ENCODE results near the gene BICD1.
A peak's percentile ranks its signal among the peaks of the same experiment; 100 is the strongest.
"Not testable (repeated sequence)": the region's sequence is repeated elsewhere in the genome, so short reads cannot be mapped to it uniquely, and the experiment has no call there.

BICD1 gene

GRCh38 chr12:32230613-32230993 is 124.0 kb downstream of the BICD1 start:
- ChIA-PET POLR2A (ENCODE audit: low non-redundant PET) (no interaction called here), CTCF (no interaction called here)
- no peak for TF ChIP-seq CTCF (conservative IDR thresholded peaks at IDR 0.05; ENCODE audit: low read depth)
- H3K27ac ChIP-seq = no peak overlapping the region
- DNase-seq (ENCODE audit: low spot score) = no peak

DNA sequence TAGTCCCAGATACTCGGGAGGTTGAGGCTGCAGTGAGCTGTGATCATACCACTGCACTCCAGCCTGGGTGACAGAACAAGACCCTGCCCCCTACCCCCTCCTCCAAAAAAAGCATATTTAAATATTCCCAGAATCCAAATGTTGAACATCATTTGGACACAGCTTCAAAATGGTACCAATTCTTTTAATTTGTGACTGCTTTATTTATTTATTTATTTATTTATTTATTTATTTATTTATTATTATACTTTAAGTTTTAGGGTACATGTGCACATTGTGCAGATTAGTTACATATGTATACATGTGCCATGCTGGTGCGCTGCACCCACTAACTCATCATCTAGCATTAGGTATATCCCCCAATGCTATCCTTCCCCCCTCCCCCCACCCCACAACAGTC is 124.7 kb downstream of the BICD1 start:
- DNase-seq (ENCODE audit: low spot score); CTCF ChIA-PET; POLR2A ChIA-PET (ENCODE audit: low non-redundant PET); H3K27ac ChIP-seq: not testable (repeated sequence)

- TF ChIP-seq CTCF (conservative IDR thresholded peaks at IDR 0.05; ENCODE audit: low read depth) = no peak
- DNase-seq (ENCODE audit: low spot score) = no peak
- no peak overlapping the region for H3K27ac ChIP-seq
- ChIA-PET CTCF (interaction anchor here (0.7 kb wide), 1 partner anchor 68 kb away, joined by 4 read pairs; no protein-coding TSS in a partner anchor), POLR2A (ENCODE audit: low non-redundant PET) (no interaction called here)
Observed at GRCh38 chr12:32233568-32233967, 126.9 kb downstream of the BICD1 start.

DNA sequence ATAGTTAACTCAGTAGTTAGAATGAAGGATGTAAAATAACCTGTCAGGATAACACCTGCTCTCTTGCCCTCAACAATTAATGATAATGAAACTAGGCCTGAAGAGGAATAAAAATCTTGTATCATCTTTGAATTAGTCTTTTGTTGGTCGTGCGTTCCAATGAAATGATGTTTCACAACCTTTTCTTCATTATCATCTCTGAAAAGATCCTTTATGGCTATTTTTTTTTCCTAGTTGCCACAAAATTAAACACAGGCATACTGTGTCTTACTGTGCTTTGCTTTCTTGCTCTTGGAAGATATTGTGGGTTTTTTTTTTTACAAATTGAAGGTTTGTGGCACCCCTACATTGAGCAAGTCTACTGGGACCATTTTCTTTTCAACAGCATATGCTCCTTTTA is 128.6 kb downstream of the BICD1 start:
- ChIA-PET CTCF (no interaction called here), POLR2A (ENCODE audit: low non-redundant PET) (no interaction called here)
- TF ChIP-seq CTCF (conservative IDR thresholded peaks at IDR 0.05; ENCODE audit: low read depth) = no peak
- no peak overlapping the region for H3K27ac ChIP-seq
- DNase-seq (ENCODE audit: low spot score) = no peak

- CTCF ChIA-PET = interaction anchor here (0.6 kb wide), 1 partner anchor 674 kb away, joined by 3 read pairs; no protein-coding TSS in a partner anchor
- POLR2A ChIA-PET (ENCODE audit: low non-redundant PET) = no interaction called here
- no peak overlapping the region for H3K27ac ChIP-seq
- TF ChIP-seq CTCF (conservative IDR thresholded peaks at IDR 0.05; ENCODE audit: low read depth) = no peak
- no peak for DNase-seq (ENCODE audit: low spot score)
Observed at GRCh38 chr12:32240162-32240561, 133.5 kb downstream of the BICD1 start.

DNA sequence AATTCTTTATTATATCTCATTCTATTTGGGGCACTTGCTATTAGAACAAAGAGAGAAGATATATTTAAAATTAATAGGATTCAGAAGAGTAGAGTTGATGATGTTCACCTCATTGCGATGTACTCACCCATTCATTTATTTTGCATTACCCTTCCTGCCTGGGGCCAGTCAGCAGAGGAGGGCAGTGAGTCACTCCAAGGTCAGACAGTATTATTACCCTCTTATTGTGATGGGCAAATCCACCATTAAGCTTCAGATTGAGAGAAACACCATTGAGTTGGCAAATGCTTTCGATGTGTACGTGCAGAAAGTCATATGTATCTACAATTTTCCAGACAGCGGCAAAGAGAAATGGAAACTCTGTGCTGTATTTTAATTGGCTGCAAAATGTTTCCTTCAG is 134.2 kb downstream of the BICD1 start:
- no peak overlapping the region for H3K27ac ChIP-seq
- TF ChIP-seq CTCF (conservative IDR thresholded peaks at IDR 0.05; ENCODE audit: low read depth) = no peak
- CTCF ChIA-PET = interaction anchor here (0.7 kb wide), 1 partner anchor 41 kb away, joined by 3 read pairs; no protein-coding TSS in a partner anchor
- POLR2A ChIA-PET (ENCODE audit: low non-redundant PET) = no interaction called here
- peak; percentile 26 for DNase-seq (ENCODE audit: low spot score)

DNA sequence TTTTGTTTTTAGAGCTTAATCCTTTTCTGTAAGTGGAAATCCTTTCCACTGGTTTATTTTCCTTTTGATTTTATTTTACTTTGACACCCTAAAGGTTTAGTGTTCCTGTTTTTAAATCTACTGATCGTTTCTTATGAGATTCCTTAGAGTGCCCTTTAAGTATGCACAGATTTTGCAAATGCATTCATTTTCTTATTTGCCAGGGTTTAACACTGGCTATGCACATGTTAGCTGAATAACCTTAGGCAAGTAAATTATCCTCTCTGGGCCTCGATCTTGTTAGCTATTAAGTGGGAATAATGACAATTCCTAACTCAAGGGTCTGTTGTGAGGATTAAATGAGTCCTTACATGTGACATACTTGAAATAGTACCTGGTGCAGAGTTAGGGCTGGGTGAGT is 136.0 kb downstream of the BICD1 start:
- no peak for TF ChIP-seq CTCF (conservative IDR thresholded peaks at IDR 0.05; ENCODE audit: low read depth)
- POLR2A ChIA-PET (ENCODE audit: low non-redundant PET) = no interaction called here
- CTCF ChIA-PET = no interaction called here
- no peak overlapping the region for H3K27ac ChIP-seq
- no peak for DNase-seq (ENCODE audit: low spot score)
